HEK293 (cell line): ENCODE results near the gene TNS3.

Experiments used
- CTCF ChIA-PET: fragments of 350-600 bp; formaldehyde crosslinking; extraction: SDS; loops from one replicate; lab custom pipeline; 2021; ENCODE audit warnings: antibody characterized with exemption; lab: Yijun Ruan, JAX
- POLR2A ChIA-PET: fragments of 300-600 bp; formaldehyde crosslinking; extraction: SDS; loops from one replicate; lab custom pipeline; 2020; ENCODE audit warnings: antibody characterized with exemption, inconsistent platforms; lab: Yijun Ruan, JAX
- H3K27ac ChIP-seq: fragments of 200-500 bp; sonication (Bioruptor generic); 2 replicates; pipeline ENCODE4 v1.5.1; 2014; ENCODE audit warnings: low read depth, low read length, control low read depth, inconsistent platforms; ENCODE audit errors: extremely low read depth
- H3K36me3 ChIP-seq, 2 experiments: fragments of 200-500 bp in 1 of 2; sonication (Bioruptor generic) in 1 of 2; 1 replicate in 1 of 2; 2 replicates in 1 of 2; pipeline ENCODE4 v1.5.1; 2014 to 2017; ENCODE audit warnings: inconsistent platforms in 2 of 2, low read length in 2 of 2; ENCODE audit not compliant: control insufficient read depth in 2 of 2, insufficient read depth in 1 of 2
- H3K4me1 ChIP-seq: fragments of 200-500 bp; sonication (Bioruptor generic); 2 replicates; pipeline ENCODE4 v1.5.1; 2014; ENCODE audit warnings: mild to moderate bottlenecking, low read length, inconsistent platforms; ENCODE audit not compliant: control insufficient read depth, insufficient read depth
- H3K4me3 ChIP-seq: 2 replicates; pipeline ENCODE4 v1.5.1; 2011; ENCODE audit warnings: low read depth, mild to moderate bottlenecking, control low read depth, low read length, moderate library complexity
- H3K9me3 ChIP-seq: fragments of 200-500 bp; sonication (Bioruptor generic); 2 replicates; pipeline ENCODE4 v1.5.1; 2014; ENCODE audit warnings: low read depth, low read length, inconsistent platforms; ENCODE audit not compliant: control insufficient read depth, insufficient read depth
- BCL11A ChIP-seq: fragments of 450-650 bp; formaldehyde crosslinking; IDR thresholded peaks from 2 replicates; pipeline ENCODE4 v1.5.1; 2016; ENCODE audit warnings: low read depth, missing biosample characterization, missing genetic modification characterization
- GLI4 ChIP-seq: fragments of 450-650 bp; formaldehyde crosslinking; IDR thresholded peaks from 2 replicates; pipeline ENCODE4 v1.5.1; 2016; ENCODE audit warnings: missing biosample characterization, missing genetic modification characterization
- HOXA7 ChIP-seq: sonication (generic); formaldehyde crosslinking; IDR thresholded peaks from 2 replicates; pipeline ENCODE4 v1.8.1; 2022; ENCODE audit warnings: missing genetic modification reagents, borderline replicate concordance
- KLF1 ChIP-seq: fragments of 450-650 bp; formaldehyde crosslinking; IDR thresholded peaks from 2 replicates; pipeline ENCODE4 v1.5.1; 2016; ENCODE audit warnings: missing biosample characterization, missing genetic modification characterization
- KLF9 ChIP-seq: fragments of 450-650 bp; formaldehyde crosslinking; IDR thresholded peaks from 2 replicates; pipeline ENCODE4 v1.5.1; 2016; ENCODE audit warnings: missing biosample characterization, missing genetic modification characterization, low read depth
- PATZ1 ChIP-seq: fragments of 450-650 bp; formaldehyde crosslinking; IDR thresholded peaks from 2 replicates; pipeline ENCODE4 v1.5.1; 2016; ENCODE audit warnings: missing biosample characterization, missing genetic modification characterization
- SETDB1 ChIP-seq: IDR thresholded peaks from one replicate; pipeline ENCODE4 v1.6.1; 2017; ENCODE audit warnings: mild to moderate bottlenecking, low read length, moderate library complexity, mixed read lengths; ENCODE audit not compliant: insufficient read length
- SP3 ChIP-seq: fragments of 450-650 bp; formaldehyde crosslinking; IDR thresholded peaks from 2 replicates; pipeline ENCODE4 v1.5.1; 2016; ENCODE audit warnings: missing biosample characterization, missing genetic modification characterization
- SP7 ChIP-seq: fragments of 450-650 bp; formaldehyde crosslinking; IDR thresholded peaks from 2 replicates; pipeline ENCODE4 v1.5.1; 2016; ENCODE audit warnings: missing biosample characterization, missing genetic modification characterization
- YY1 ChIP-seq: fragments of 450-650 bp; formaldehyde crosslinking; IDR thresholded peaks from 2 replicates; pipeline ENCODE4 v1.5.1; 2018; ENCODE audit warnings: missing biosample characterization, missing genetic modification characterization
- ZBTB10 ChIP-seq: fragments of 450-650 bp; formaldehyde crosslinking; IDR thresholded peaks from 2 replicates; pipeline ENCODE4 v1.5.1; 2016; ENCODE audit warnings: missing biosample characterization, missing genetic modification characterization
- ZBTB26 ChIP-seq: fragments of 450-650 bp; formaldehyde crosslinking; optimal IDR thresholded peaks from 2 replicates; pipeline ENCODE3; 2016; ENCODE audit warnings: missing biosample characterization, mild to moderate bottlenecking, missing genetic modification characterization
- ZFP41 ChIP-seq: fragments of 450-650 bp; formaldehyde crosslinking; IDR thresholded peaks from 2 replicates; pipeline ENCODE4 v1.5.1; 2016; ENCODE audit warnings: missing biosample characterization, missing genetic modification characterization, borderline replicate concordance
- ZNF10 ChIP-seq: fragments of 450-650 bp; formaldehyde crosslinking; IDR thresholded peaks from 2 replicates; pipeline ENCODE4 v1.5.1; 2017; ENCODE audit warnings: missing biosample characterization, missing genetic modification characterization
- ZNF138 ChIP-seq: fragments of 450-650 bp; formaldehyde crosslinking; IDR thresholded peaks from 2 replicates; pipeline ENCODE4 v1.5.1; 2016; ENCODE audit warnings: missing biosample characterization, missing genetic modification characterization, borderline replicate concordance
- ZNF292 ChIP-seq: fragments of 450-650 bp; formaldehyde crosslinking; IDR thresholded peaks from 2 replicates; pipeline ENCODE4 v1.5.1; 2016; ENCODE audit warnings: low read depth, missing biosample characterization, missing genetic modification characterization, borderline replicate concordance
- ZNF302 ChIP-seq: fragments of 450-650 bp; formaldehyde crosslinking; IDR thresholded peaks from 2 replicates; pipeline ENCODE4 v1.5.1; 2016; ENCODE audit warnings: missing biosample characterization, missing genetic modification characterization, low read depth
- ZNF311 ChIP-seq: fragments of 450-650 bp; formaldehyde crosslinking; IDR thresholded peaks from 2 replicates; pipeline ENCODE4 v1.5.1; 2017; ENCODE audit warnings: missing biosample characterization, missing genetic modification characterization, borderline replicate concordance
- ZNF518A ChIP-seq: fragments of 450-650 bp; formaldehyde crosslinking; conservative IDR thresholded peaks from 2 replicates; pipeline ENCODE4 v1.5.1; 2016; ENCODE audit warnings: low read depth, missing biosample characterization, missing genetic modification characterization
- ZNF548 ChIP-seq: fragments of 450-650 bp; formaldehyde crosslinking; IDR thresholded peaks from 2 replicates; pipeline ENCODE4 v1.5.1; 2016; ENCODE audit warnings: missing biosample characterization, missing genetic modification characterization
- ZNF596 ChIP-seq: fragments of 450-650 bp; IDR thresholded peaks from 2 replicates; pipeline ENCODE4 v1.5.0; 2018; ENCODE audit warnings: missing biosample characterization, mild to moderate bottlenecking, missing genetic modification characterization, moderate library complexity
- ZNF747 ChIP-seq: fragments of 450-650 bp; formaldehyde crosslinking; IDR thresholded peaks from 2 replicates; pipeline ENCODE4 v1.5.1; 2016; ENCODE audit warnings: missing biosample characterization, missing genetic modification characterization
- ZNF76 ChIP-seq: fragments of 450-650 bp; formaldehyde crosslinking; IDR thresholded peaks from 2 replicates; pipeline ENCODE4; 2016; ENCODE audit warnings: low read depth, missing biosample characterization, missing genetic modification characterization, borderline replicate concordance

The TNS3 gene

GRCh38 chr7:47293884-47294555 is 287.9 kb downstream of the TNS3 start:
- POLR2A ChIA-PET = no interaction called here
- no peak for TF ChIP-seq ZBTB26 (tag by site-specific recombination)
- no peak for TF ChIP-seq SP3 (tag by site-specific recombination)
- TF ChIP-seq ZNF138 = no peak
- no peak for TF ChIP-seq BCL11A (tag by site-specific recombination)
- TF ChIP-seq PATZ1 (tag by site-specific recombination) = no peak
- TF ChIP-seq ZNF518A (tag by site-specific recombination) = no peak
- no peak for TF ChIP-seq ZFP41 (tag by site-specific recombination)
- TF ChIP-seq ZNF292 (tag by site-specific recombination) = no peak
- TF ChIP-seq ZNF548 (tag by site-specific recombination) = no peak
- TF ChIP-seq ZNF10 (tag by site-specific recombination) = no peak
- TF ChIP-seq KLF1 (tag by site-specific recombination) = no peak
- no peak for TF ChIP-seq HOXA7 (CRISPR knock-in tag)
- TF ChIP-seq SP7 = no peak
- no peak for TF ChIP-seq YY1
- TF ChIP-seq GLI4 = no peak
- Histone ChIP-seq H3K9me3 (no peaks in the 10 kb centered on the region), H3K4me3 (no peak overlapping the region), H3K27ac (no peak overlapping the region), H3K36me3 (peaks cover 0 to 10% of the 10 kb centered on the region in 2 experiments; a peak in 1 of 3 replicates), H3K4me1 (no peaks in the 10 kb centered on the region)
- CTCF ChIA-PET = interaction anchor here (1.0 to 1.5 kb wide), 2 partner anchors 28 to 142 kb away, joined by 3 to 7 read pairs; no protein-coding TSS in a partner anchor

GRCh38 chr7:47292832-47293309 is 289.0 kb downstream of the TNS3 start:
- no peak overlapping the region for H3K27ac ChIP-seq
- CTCF ChIA-PET = interaction anchor here (0.6 to 1.0 kb wide), 2 partner anchors 27 to 52 kb away, joined by 3 to 4 read pairs; no protein-coding TSS in a partner anchor
- no peak for TF ChIP-seq ZNF747 (tag by site-specific recombination)
- TF ChIP-seq ZNF302 (tag by site-specific recombination) = no peak
- no peak for TF ChIP-seq KLF9
- no peak for TF ChIP-seq ZNF596 (tag by site-specific recombination)
- no peak for TF ChIP-seq ZBTB10 (tag by site-specific recombination)
- no peak for TF ChIP-seq ZNF76 (tag by site-specific recombination)
- no peak for TF ChIP-seq ZNF311 (tag by site-specific recombination)
- TF ChIP-seq SETDB1 = no peak
- TF ChIP-seq GLI4 = no peak

More at GRCh38 chr7:47292832-47293309, 289.0 kb downstream of the TNS3 start:
- POLR2A ChIA-PET = no interaction called here
- Histone ChIP-seq H3K4me3 (no peak overlapping the region), H3K4me1 (no peaks in the 10 kb centered on the region), H3K36me3 (peaks cover 0 to 10% of the 10 kb centered on the region in 2 experiments; a peak in 1 of 3 replicates), H3K9me3 (no peaks in the 10 kb centered on the region)
